Measurements from ENCODE around the gene RARRES2. TPM values are rescaled to one million over a fixed set of nuclear protein-coding genes. Genes with fewer than 3 reads are reported as not detected.

Gene RARRES2
- total and polyA plus RNA-seq, 2 of the 13 experiments (the other 11 are each of a cell fraction or from before 2014, with no cell fraction given): 134 to 172 TPM

GRCh38 chr7:150382123-150382843, 40.9 kb upstream of the RARRES2 start:
- FAIRE-seq: no peak
- Histone ChIP-seq H3K36me3 (replicated peaks in 1 of 2; ENCODE audit: control insufficient read depth in 1 of 2, insufficient read depth in 2 of 2, low read length in 2 of 2) (no peaks in the 10 kb centered on the region), H3K4me1 (ENCODE audit: insufficient read depth, low read length) (peaks cover 86% of the 10 kb centered on the region), H3K9me3 (ENCODE audit: low read length) (no peaks in the 10 kb centered on the region), H3K9ac (ENCODE audit: insufficient read depth, low read depth, low read length) (peak overlapping the region; percentile 51), H3K27me3 (ENCODE audit: control insufficient read depth in 1 of 2, insufficient read depth in 2 of 2, low read length in 2 of 2) (no peaks in the 10 kb centered on the region), H4K20me1 (ENCODE audit: insufficient read depth, low read length) (peaks cover 3% of the 10 kb centered on the region; the same call in 1 of the 2 replicates), H3K4me2 (ENCODE audit: low read depth, low read length) (peak overlapping the region; percentile 81), H2AFZ (ENCODE audit: low read length) (no peak overlapping the region), H3K79me2 (ENCODE audit: insufficient read depth, low read length) (peaks cover 47% of the 10 kb centered on the region), H3K4me3 (replicated peaks in 1 of 3; ENCODE audit: insufficient read depth in 1 of 3, low read depth in 2 of 3, low read length in 3 of 3) (peak overlapping the region in 2 of 3 experiments; percentile 28 to 56; a peak in 3 of 6 replicates), H3K27ac (ENCODE audit: extremely low read length, insufficient read depth, low read length) (peak overlapping the region; percentile 94)
- DNase-seq (ENCODE audit: low spot score): no peak
- in situ Hi-C loops (cut with HindIII; ENCODE audit: extremely low pct_ligation_motif_present, low pct_unique_long_range_greater_than_20kb): no loop called here
- TF ChIP-seq ZBTB38 (CRISPR knock-in tag; IDR thresholded peaks at IDR 0.05): peak; percentile 21; the same call in 1 of the 2 replicates
- TF ChIP-seq, protein P1, sequence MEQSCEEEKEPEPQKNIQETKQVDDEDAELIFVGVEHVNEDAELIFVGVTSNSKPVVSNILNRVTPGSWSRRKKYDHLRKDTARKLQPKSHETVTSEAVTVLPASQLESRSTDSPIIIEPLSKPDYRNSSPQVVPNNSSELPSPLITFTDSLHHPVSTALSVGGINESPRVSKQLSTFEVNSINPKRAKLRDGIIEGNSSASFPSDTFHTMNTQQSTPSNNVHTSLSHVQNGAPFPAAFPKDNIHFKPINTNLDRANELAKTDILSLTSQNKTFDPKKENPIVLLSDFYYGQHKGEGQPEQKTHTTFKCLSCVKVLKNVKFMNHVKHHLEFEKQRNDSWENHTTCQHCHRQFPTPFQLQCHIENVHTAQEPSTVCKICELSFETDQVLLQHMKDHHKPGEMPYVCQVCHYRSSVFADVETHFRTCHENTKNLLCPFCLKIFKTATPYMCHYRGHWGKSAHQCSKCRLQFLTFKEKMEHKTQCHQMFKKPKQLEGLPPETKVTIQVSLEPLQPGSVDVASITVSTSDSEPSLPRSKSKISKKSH (CRISPR knock-in tag; IDR thresholded peaks at IDR 0.05; ENCODE audit: borderline replicate concordance): 0 out of 2 replicates have a peak, but pooled peaks have one; percentile 15
- TF ChIP-seq SAP130 (CRISPR knock-in tag; IDR thresholded peaks at IDR 0.05; ENCODE audit: low read depth): peak; percentile 24; the same call in 1 of the 2 replicates
- TF ChIP-seq PRPF4 (IDR thresholded peaks at IDR 0.05; ENCODE audit: low read depth, low read length, poor library complexity, severe bottlenecking): peak; percentile 53
- TF ChIP-seq HNRNPL (IDR thresholded peaks at IDR 0.05; ENCODE audit: low read depth, low read length): peak; percentile 72; the same call in 1 of the 2 replicates
- TF ChIP-seq ISX (CRISPR knock-in tag; conservative IDR thresholded peaks at IDR 0.05): no peak
- TF ChIP-seq ZNF264 (CRISPR knock-in tag; IDR thresholded peaks at IDR 0.05): no peak
- peak; percentile 51 for TF ChIP-seq AGO1 (IDR thresholded peaks at IDR 0.05; ENCODE audit: low read depth, low read length, poor library complexity, severe bottlenecking)
- TF ChIP-seq TBL1XR1 (IDR thresholded peaks at IDR 0.05; ENCODE audit: borderline replicate concordance, low read length, partially characterized antibody): no peak
- 0 out of 2 replicates have a peak, but pooled peaks have one; percentile 11 for TF ChIP-seq NCOA1 (CRISPR knock-in tag; IDR thresholded peaks at IDR 0.05)
- peak; percentile 21; the same call in 1 of the 2 replicates for TF ChIP-seq ZMYM4 (CRISPR knock-in tag; IDR thresholded peaks at IDR 0.05)
- TF ChIP-seq AGO2 (optimal IDR thresholded peaks at IDR 0.05; ENCODE audit: low read depth, low read length): peak; percentile 80
- peak; percentile 36; the same call in 1 of the 2 replicates for TF ChIP-seq PHF21A (CRISPR knock-in tag; IDR thresholded peaks at IDR 0.05)
- BruUV-seq (replicated peaks): no TSS peak
- WGBS (ENCODE audit: low lambda C conversion rate): 57% methylated on average over 12 of the region's 20 CpGs
- ATAC-seq: no peak
- intact Hi-C loops (cut with micrococcal nuclease; ENCODE audit: unreplicated experiment): no loop called here
- ChIA-PET CTCF (ENCODE audit: low intra/inter-chr PET ratio, low total read pairs) (no interaction called here), POLR2A (interaction anchor here (1.8 to 8.7 kb wide), 3 partner anchors 14 to 40 kb away, joined by 12 to 181 read pairs (median 141); partner anchors contain the start of genes RARRES2 and REPIN1)

Measured in HepG2 (cell line).